Measurements from ENCODE around the gene FRMD4A.

FRMD4A gene

GRCh38 chr10:13624630-13625029 is 706.1 kb downstream of the FRMD4A start:
- DNase-seq = no peak

GRCh38 chr10:13621931-13622330 is 708.8 kb downstream of the FRMD4A start:
- DNase-seq = no peak

DNA sequence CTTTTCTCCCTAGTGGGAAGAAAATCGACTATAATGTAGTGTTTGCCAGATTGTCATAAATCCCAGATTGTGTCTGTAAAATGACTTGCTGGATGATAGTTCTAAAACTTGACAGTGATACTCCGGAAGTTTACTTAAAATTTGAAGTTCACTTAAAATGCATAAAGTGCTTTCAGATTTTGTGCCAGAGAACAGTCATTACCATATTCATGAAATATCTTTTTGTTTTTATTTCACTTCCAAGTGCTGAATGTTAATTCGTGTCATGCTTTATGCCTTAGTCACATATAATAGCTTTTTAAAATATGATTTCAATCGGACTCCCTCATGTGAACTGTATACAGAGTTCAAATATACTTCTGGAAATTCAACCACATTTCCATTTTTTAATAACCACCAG is 713.6 kb downstream of the FRMD4A start:
- no peak for DNase-seq

DNA sequence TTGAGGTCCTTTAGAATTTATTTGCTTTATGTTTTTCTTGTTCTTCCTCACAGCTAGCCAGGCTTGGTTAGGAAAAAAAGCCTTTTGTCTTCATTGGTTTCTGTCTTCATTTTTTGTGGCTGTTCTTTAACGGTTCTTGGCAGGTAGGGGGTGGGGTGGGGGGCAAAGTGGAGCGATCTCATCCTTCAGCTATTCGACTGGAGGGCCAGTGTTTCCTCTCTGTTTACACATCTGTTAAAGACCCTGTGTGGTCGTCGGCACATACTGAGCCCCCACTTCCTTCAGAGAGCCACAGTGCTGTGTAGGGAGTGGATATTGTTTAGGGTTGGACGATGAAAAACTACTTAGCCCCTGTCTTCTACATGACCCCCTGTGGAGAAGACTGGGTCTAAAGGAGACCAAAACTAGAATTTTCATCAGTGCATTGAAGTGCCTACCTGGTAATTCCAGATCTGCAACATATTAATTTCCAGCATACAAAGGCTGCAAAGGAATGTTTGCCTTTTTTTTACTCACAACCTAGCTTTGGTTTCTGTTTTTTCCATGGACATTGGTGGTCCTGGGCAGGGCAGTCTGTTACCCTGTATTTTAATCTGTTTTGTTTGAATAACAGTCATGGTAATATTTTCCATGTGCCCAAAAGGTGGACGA is 714.9 kb downstream of the FRMD4A start:
- no peak for DNase-seq

DNA sequence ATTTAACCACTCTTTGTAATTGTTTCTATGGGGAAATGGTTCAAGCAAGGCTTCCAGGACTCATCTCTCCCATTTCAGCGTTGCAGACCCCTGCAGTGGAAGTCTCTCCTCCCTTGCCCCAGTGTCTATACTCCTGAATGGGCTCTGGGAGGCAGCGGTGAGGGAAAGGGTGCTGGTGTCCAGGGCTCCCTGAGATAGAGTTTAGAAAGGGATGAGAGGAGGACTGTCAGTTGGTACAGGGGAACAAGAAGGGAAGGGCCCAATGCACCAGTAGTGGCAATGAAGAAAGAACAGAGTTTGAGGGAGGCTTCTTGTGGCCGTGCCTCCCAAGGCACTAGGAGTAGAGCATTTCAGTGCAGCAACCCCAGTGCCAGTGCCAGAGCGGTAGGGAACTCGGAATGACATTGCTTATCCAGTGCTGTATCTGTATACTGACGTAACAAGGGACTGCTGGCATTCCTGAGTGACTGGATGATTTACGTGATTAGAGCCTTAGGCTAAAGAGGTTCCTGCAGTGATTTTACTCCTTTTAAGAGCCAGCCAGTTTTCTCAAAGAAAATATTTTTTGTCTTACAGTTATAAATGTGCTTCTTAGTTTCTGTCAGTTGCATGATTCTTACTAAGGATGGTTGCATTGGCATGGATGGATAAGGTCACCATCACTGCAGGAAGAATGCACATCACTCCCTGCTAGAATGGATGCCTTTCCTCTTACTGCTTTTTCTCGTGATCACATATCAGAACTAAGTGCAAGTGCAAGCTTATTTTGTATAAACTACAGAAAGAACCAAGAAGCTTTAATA is 716.0 kb downstream of the FRMD4A start:
- DNase-seq = no peak

- DNase-seq = no peak
Observed at GRCh38 chr10:13613519-13613918, 717.2 kb downstream of the FRMD4A start.

GRCh38 chr10:13612654-13613373 is 717.9 kb downstream of the FRMD4A start:
- no peak for DNase-seq

GRCh38 chr10:13608246-13608853 is 722.4 kb downstream of the FRMD4A start:
- DNase-seq = no peak

DNA sequence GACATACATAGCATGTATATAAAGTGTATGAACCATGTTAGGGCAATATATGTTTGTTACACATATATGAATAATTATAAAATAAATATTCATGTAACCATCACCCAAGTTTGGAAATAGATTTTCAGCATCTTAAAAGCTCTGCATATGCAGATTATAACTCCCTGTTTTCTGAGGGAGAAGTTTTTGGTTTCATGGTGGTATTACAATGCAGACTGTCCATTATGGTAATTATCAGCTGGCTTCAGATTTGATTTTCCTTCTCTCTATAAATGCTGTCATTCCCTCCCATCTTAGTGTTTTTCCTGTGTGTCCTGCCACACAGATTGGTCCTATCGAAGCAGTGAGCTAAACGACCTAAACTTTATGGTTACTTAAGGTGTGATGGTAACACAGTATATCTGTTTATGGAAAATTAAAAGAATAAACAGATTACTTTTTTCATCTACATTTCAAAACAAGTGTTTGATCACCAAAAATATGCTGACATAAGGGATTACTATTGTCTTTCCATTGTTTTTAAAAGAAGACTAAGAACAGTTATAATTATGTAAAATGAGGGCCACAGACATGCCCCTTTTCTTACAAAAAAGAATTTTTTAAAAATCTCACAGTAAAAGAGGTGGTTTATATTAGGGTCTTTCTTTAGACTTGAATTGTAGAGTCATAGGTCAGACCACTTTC is 726.2 kb downstream of the FRMD4A start:
- no peak for DNase-seq

DNA sequence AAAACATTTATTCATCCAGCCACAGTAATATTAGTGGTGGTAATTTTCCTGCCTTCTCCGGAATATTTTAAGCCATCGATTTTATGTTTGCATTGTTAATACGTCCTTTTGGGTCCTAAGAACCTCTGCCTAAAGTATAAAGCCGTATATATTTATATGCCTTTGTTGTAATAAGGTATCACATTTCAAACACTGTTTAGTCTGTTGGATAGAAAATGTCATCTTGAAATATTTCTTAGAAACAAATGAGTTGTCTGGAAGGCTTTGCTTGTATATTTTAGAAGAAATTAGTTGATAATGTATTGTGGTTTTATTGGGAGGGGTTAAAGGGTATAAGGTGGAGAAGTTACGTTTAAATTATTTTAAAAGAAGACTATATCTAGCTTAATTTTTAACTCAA is 732.8 kb downstream of the FRMD4A start:
- no peak for DNase-seq

GRCh38 chr10:13594641-13595040 is 736.1 kb downstream of the FRMD4A start:
- no peak for DNase-seq

All from activated gamma-delta T cell treated with Interleukin-2 at 50 U/mL for 16 hours (primary cell).